Activated T-cell treated with anti-CD3 and anti-CD28 coated beads, Interleukin-2, amount 50 U/mL, for 4 hours (primary cell): Measurements from ENCODE around the gene TAAR9. TPM values are rescaled to one million over a fixed set of nuclear protein-coding genes. Genes with fewer than 3 reads are reported as not detected.

ENCODE experiments used
- ATAC-seq, 2 donors: fragments of 200-7000 bp; cut with Tn5 transposase; one replicate each; pipeline ENCODE4 v1.10.0; 2021
- DNase-seq: peaks from one replicate; pipeline ENCODE4 v3.0.0-alpha.2; 2020
- H3K27me3 Mint-ChIP-seq: one replicate; pipeline ENCODE4 v1.8.0; 2021; ENCODE audit warnings: low read depth, mixed read lengths
- H3K36me3 Mint-ChIP-seq: one replicate; pipeline ENCODE4 v1.8.0; 2022; ENCODE audit warnings: mixed read lengths; ENCODE audit not compliant: insufficient read depth
- H3K4me1 Mint-ChIP-seq: one replicate; pipeline ENCODE4 v1.8.0; 2021; ENCODE audit warnings: low read depth, mixed read lengths
- H3K4me3 Mint-ChIP-seq: one replicate; pipeline ENCODE4 v1.8.0; 2021; ENCODE audit warnings: mild to moderate bottlenecking, moderate library complexity, mixed read lengths
- H3K9me3 Mint-ChIP-seq: one replicate; pipeline ENCODE4 v1.8.0; 2021; ENCODE audit warnings: mixed read lengths
- total RNA-seq, 3 donors: library from RNA; stranded (reverse); gene quantifications; one replicate each; pipeline ENCODE4 v1.2.1, GENCODE V29; 2021

Gene TAAR9
- total RNA-seq, 3 donors from 2014 or later, result not detected

DNA sequence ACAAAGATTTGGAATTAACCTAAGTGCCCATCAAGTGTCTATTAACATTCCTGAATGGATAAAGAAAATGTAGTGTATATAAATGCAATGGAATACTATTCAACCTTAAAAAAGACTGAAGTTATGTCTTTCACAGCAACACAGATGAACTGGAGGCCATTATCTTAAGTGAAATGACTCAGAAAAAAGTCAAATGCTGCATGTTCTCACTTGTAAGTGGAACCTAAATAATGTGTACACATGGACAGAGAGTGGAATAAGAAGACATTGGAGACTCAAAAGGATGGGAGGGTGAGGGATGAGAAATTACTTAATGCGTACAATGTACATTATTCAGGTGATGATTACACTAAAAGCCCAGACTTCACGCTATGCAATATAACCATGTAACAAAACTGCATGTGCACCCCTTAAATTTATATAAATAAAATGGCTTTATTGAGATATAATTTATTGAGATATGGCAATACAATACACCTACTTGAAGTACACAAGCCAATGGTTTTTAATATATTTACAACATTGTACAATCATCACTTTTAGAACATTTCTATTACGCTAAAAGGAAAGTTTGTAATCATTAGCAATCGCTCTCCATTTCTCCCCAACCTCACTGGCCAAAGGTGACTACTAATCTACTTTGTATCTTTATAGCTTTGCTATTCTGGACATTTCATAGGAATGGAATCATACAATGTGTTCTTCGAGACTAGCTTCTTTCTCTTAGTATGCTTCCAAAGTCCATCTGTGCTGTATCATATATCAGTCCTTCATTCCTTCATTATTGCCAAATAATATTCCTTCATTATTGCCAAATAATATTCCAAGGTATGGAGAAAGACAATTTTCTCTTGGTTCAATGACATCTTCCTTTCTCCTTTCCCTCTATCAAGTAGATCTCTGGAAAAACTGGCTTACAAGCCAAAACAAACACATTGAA, 30.9 kb upstream of the TAAR9 start:
- DNase-seq (no peak), ATAC-seq (no peak)
- Mint-ChIP-seq H3K4me1 (peaks cover 66% of the 10 kb centered on the region), H3K27me3 (no peaks in the 10 kb centered on the region), H3K4me3 (no peak overlapping the region), H3K36me3 (peaks cover 19% of the 10 kb centered on the region), H3K9me3 (no peaks in the 10 kb centered on the region)

DNA sequence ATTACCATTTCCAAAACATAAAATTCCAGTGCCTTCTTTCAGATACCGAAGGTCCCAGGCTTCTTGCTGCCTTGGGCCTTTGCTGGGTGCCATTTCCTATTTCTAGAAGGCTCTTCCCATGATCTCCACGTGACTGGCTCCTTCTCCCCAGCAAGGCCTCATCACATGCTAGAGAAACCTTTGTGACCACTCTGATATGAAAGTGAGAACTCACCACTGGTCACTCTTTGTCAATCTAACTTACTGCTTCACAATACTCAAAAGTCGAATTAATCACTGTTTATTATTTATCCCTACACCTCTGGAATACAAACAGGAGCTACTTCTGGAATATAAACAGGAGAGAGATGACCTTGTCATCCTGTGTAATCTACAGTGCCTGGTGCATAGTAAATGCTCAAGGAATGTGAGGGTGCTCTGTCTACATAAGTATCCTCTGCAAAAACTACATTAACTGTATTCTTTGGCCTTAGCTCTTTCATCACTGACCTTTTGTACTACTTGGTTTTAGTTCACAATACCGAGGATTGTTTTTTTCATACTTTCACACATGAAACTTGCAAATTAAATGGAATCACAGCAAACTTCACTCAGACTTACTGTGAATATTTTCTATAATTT, 26.8 kb upstream of the TAAR9 start:
- ATAC-seq (no peak), DNase-seq (no peak)
- Mint-ChIP-seq H3K36me3 (peaks cover 13% of the 10 kb centered on the region), H3K9me3 (no peaks in the 10 kb centered on the region), H3K4me1 (peaks cover 55% of the 10 kb centered on the region), H3K27me3 (no peaks in the 10 kb centered on the region), H3K4me3 (peak overlapping the region; percentile 93)

DNA sequence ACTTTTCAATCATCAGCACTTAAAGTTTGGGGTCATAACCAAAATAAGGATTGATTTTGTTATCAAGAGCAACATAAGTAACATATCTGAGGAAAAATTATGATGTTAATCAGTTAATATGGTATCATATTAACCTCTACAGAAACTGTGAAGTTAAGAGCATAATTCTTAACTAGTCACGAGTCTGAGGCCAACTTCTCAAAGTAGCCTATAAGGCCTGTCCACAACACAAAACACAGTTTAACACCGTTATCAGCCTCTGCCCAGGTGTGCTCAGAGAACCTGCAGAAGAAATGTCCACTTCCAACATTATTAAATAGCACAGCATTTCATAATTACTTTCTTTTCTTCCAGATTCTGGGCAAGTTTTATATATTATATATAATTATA, 26.3 kb upstream of the TAAR9 start:
- H3K9me3 Mint-ChIP-seq, result no peaks in the 10 kb centered on the region
- H3K27me3 Mint-ChIP-seq, result no peaks in the 10 kb centered on the region
- peaks cover 13% of the 10 kb centered on the region for H3K36me3 Mint-ChIP-seq
- DNase-seq (no peak), ATAC-seq (no peak)
- H3K4me1 Mint-ChIP-seq, result peaks cover 50% of the 10 kb centered on the region
- H3K4me3 Mint-ChIP-seq, result peak overlapping the region; percentile 93

- H3K9me3 Mint-ChIP-seq, result no peaks in the 10 kb centered on the region
- peaks cover 13% of the 10 kb centered on the region for H3K36me3 Mint-ChIP-seq
- ATAC-seq (no peak), DNase-seq (no peak)
- H3K4me3 Mint-ChIP-seq, result peak overlapping the region; percentile 93
- H3K27me3 Mint-ChIP-seq, result no peaks in the 10 kb centered on the region
- peaks cover 48% of the 10 kb centered on the region for H3K4me1 Mint-ChIP-seq
Measured at GRCh38 chr6:132512342-132512637, 25.8 kb upstream of the TAAR9 start.

DNA sequence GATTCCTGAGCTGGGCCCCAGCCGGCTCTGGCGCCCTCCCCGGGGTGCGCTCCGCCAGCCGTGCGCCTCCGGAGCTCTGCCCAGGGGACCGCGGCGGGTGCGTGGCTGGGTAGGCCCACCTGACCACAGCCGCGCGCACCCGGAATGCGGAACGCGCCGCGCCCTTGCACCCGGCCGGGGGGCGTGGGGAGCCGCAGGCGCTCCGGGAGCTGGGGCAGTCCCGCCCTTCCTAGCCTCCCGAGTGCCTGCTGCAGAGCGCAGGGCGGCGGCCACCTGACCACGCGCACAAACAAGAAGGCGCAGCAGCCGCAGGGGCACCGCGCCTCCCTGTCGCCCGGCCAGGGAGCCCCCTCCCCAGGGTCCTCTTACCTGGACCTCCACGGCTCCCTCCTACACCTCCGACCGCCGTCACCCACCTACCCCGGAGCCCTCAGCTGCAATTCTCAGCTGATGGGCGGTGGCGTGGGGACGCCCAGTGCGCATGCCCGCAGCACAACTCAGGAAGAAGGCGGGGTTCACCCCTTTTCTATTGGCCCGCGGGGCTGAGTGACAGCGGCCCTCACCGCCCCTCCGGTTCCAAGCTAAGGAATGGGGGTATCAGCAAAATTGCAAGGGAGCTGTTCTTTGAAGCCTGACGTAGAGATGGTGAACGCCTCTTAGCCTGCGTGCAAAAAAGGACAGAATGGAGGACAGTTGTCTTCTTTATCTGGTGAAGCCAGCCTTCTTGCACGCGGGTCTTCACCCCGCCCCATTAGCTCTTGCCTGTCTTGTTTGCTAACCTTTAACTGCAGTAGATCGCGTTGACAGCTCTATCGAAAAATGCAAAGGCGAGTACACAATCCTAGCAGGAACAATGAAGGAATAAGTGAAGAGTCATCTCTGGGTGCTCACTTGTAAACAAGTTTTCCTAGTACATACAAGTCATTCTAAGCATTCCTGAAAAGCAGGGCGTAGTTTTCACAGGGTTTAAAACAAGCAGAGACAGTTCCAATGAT, 25.1 kb upstream of the TAAR9 start, which contains the start of gene STX7:
STX7 (minus strand) TSS at position 479 of the 995 bp plus-strand sequence. CDS start 9,586 bp downstream, outside the sequence.
- H3K27me3 Mint-ChIP-seq, result no peaks in the 10 kb centered on the region
- peaks cover 7% of the 10 kb centered on the region for H3K36me3 Mint-ChIP-seq
- H3K4me3 Mint-ChIP-seq, result peak within 1 kb of the TSS; percentile 93
- ATAC-seq (peak; percentile 97), DNase-seq (peak; percentile 78)
- H3K4me1 Mint-ChIP-seq, result peaks cover 41% of the 10 kb centered on the region
- no peaks in the 10 kb centered on the region for H3K9me3 Mint-ChIP-seq

DNA sequence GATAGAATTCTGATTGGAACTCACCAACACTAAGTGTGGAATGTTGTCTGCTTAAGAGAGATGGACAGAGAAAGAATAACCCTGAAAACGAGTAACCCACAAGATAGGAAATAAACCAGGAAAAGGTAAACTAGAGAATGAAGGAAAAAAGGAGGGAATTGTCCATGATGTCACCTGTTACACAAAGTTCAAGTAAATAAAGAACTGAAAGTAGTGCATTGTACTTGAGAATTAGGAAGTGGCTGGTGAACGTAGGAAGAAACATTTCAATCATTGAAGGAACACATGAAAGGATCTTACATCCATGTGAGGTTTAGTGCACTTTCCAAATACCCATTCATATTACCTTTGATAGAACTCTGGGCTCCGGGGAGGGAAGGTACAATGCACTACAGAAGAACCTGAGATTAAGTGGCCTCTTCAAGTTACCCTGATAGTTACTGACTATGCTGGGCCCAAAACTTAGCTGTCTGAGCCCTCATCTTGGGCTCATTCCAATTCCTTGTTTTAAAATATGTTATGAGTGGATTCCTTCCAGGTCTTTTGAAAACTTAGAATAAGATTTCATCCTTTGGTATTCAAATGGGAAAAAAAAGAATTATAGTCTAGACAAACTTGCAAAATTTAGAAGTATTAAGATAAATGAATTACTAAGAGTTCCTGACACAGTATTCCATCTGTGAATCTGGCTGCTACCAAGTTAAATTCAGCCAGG, 24.1 kb upstream of the TAAR9 start:
- H3K9me3 Mint-ChIP-seq, result no peaks in the 10 kb centered on the region

GRCh38 chr6:132515386-132515785, 22.7 kb upstream of the TAAR9 start:
- Mint-ChIP-seq H3K9me3 (no peaks in the 10 kb centered on the region), H3K27me3 (peaks cover 10% of the 10 kb centered on the region), H3K4me1 (peaks cover 28% of the 10 kb centered on the region), H3K4me3 (no peak overlapping the region), H3K36me3 (no peaks in the 10 kb centered on the region)
- no peak for DNase-seq
- no peak for ATAC-seq

More for the DNA sequence above, 24.1 kb upstream of the TAAR9 start:
- peak overlapping the region; percentile 93 for H3K4me3 Mint-ChIP-seq
- H3K27me3 Mint-ChIP-seq, result peaks cover 4% of the 10 kb centered on the region
- ATAC-seq (no peak), DNase-seq (no peak)
- no peaks in the 10 kb centered on the region for H3K36me3 Mint-ChIP-seq
- H3K4me1 Mint-ChIP-seq, result peaks cover 31% of the 10 kb centered on the region

DNA sequence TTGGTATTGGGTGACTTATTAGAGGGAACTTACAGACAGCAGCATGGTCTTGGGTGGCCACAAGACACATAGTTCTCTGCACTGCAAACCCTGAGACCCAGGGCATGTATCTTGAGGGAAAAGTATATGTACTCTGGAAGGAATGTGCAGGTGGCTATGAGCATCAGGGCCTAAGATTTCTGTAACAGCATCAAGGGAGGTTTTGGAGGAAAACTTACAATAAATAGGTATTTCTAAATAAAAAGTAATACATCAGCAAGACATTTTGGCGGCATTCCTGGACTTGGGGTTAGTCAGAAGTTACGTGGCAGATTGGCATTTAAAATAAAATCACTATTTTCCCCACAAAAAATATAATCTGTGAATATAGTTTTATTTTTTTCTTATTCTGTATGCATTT, 17.1 kb upstream of the TAAR9 start:
- no peak overlapping the region for H3K4me3 Mint-ChIP-seq
- DNase-seq (no peak), ATAC-seq (no peak)
- no peaks in the 10 kb centered on the region for H3K36me3 Mint-ChIP-seq
- no peaks in the 10 kb centered on the region for H3K4me1 Mint-ChIP-seq
- peaks cover 27% of the 10 kb centered on the region for H3K27me3 Mint-ChIP-seq
- no peaks in the 10 kb centered on the region for H3K9me3 Mint-ChIP-seq

DNA sequence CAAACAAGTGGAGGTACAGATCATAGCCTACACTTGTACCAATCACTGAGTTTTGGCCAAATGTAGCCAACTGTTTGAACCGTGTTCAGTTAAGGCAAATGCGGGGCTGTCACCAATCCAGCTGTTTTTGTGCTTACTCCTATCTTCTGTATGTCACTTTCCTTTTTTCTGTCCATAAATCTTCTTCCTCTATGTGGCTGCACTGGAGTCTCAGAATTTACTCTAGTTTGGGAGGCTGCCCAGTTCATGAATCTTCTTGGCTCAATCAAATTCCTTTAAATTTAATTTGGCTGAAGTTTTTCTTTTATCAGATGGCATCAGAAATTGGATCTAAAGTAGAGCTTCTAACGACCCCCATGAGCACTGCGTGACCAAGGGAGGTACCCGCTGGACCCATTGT, 13.4 kb upstream of the TAAR9 start:
- no peak overlapping the region for H3K4me3 Mint-ChIP-seq
- H3K36me3 Mint-ChIP-seq, result no peaks in the 10 kb centered on the region
- no peaks in the 10 kb centered on the region for H3K9me3 Mint-ChIP-seq
- ATAC-seq (no peak), DNase-seq (no peak)
- no peaks in the 10 kb centered on the region for H3K4me1 Mint-ChIP-seq
- peaks cover 32% of the 10 kb centered on the region for H3K27me3 Mint-ChIP-seq

DNA sequence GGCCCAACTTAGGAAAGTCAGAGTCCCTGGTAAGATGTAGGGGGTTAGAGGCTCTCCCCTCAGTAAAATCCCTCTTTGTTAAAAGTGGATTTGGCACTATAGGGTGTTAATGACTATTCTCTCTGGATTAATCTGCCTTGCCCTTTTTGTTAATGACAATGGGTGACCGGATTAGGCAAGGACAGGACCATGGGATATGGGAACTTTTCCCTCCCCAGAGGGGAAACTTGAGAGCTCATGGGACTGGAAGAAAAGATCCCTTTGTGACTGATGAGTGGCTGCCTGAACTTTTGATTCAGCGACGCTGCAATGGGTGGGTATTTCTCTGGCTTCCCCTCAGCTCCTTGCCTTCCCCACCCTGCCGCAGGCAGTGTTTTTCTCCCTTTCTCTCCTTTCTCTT, 12.2 kb upstream of the TAAR9 start:
- Mint-ChIP-seq H3K9me3 (no peaks in the 10 kb centered on the region), H3K4me1 (no peaks in the 10 kb centered on the region), H3K36me3 (no peaks in the 10 kb centered on the region), H3K4me3 (no peak overlapping the region), H3K27me3 (peaks cover 32% of the 10 kb centered on the region)
- no peak for ATAC-seq
- DNase-seq, result no peak

GRCh38 chr6:132526461-132526860, 11.6 kb upstream of the TAAR9 start:
- no peaks in the 10 kb centered on the region for H3K36me3 Mint-ChIP-seq

DNA sequence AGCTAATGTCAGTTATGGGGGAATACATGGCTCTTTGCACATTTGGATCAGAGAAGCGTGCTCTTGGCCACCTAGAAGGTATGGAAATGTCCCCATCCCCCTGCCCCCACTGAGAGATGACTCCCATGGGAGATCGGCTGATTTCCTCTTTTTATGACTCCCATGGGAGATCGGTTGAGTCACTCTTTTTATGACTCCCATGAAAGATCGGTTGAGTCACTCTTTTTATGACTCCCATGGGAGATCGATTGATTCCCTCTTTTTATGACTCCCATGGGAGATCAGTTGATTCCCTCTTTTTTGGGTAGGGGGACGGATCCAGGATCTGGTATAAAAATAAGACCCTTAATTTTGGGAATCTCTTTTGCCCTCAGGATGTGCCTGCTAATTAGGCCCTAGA, 10.3 kb upstream of the TAAR9 start:
- H3K36me3 Mint-ChIP-seq, result no peaks in the 10 kb centered on the region
- DNase-seq (no peak), ATAC-seq (no peak)
- H3K4me3 Mint-ChIP-seq, result no peak overlapping the region
- H3K4me1 Mint-ChIP-seq, result no peaks in the 10 kb centered on the region
- peaks cover 31% of the 10 kb centered on the region for H3K27me3 Mint-ChIP-seq
- no peaks in the 10 kb centered on the region for H3K9me3 Mint-ChIP-seq

More at GRCh38 chr6:132526461-132526860, 11.6 kb upstream of the TAAR9 start:
- no peaks in the 10 kb centered on the region for H3K9me3 Mint-ChIP-seq
- ATAC-seq (no peak), DNase-seq (no peak)
- no peak overlapping the region for H3K4me3 Mint-ChIP-seq
- peaks cover 31% of the 10 kb centered on the region for H3K27me3 Mint-ChIP-seq
- H3K4me1 Mint-ChIP-seq, result no peaks in the 10 kb centered on the region

- H3K4me3 Mint-ChIP-seq, result no peak overlapping the region
- ATAC-seq, result peak; percentile 60 to 73
- DNase-seq, result peak; percentile 63
Measured at GRCh38 chr6:132530293-132530974, 7.6 kb upstream of the TAAR9 start.

More at GRCh38 chr6:132530293-132530974, 7.6 kb upstream of the TAAR9 start:
- peaks cover 5% of the 10 kb centered on the region for H3K9me3 Mint-ChIP-seq
- no peaks in the 10 kb centered on the region for H3K36me3 Mint-ChIP-seq
- H3K27me3 Mint-ChIP-seq, result peaks cover 20% of the 10 kb centered on the region
- no peaks in the 10 kb centered on the region for H3K4me1 Mint-ChIP-seq
